GM19397 (cell line): ENCODE data around the gene CYP1B1.
"Not testable (repeated sequence)": the region's sequence is repeated elsewhere in the genome, so short reads cannot be mapped to it uniquely, and the experiment has no call there.

Source experiments
- ATAC-seq: cut with Tn5 transposase; IDR thresholded peaks from one replicate; pipeline ENCODE4 v1.9.1; 2021; ENCODE audit warnings: mild to moderate bottlenecking, moderate library complexity; ENCODE audit not compliant: unreplicated experiment

CYP1B1 gene

DNA sequence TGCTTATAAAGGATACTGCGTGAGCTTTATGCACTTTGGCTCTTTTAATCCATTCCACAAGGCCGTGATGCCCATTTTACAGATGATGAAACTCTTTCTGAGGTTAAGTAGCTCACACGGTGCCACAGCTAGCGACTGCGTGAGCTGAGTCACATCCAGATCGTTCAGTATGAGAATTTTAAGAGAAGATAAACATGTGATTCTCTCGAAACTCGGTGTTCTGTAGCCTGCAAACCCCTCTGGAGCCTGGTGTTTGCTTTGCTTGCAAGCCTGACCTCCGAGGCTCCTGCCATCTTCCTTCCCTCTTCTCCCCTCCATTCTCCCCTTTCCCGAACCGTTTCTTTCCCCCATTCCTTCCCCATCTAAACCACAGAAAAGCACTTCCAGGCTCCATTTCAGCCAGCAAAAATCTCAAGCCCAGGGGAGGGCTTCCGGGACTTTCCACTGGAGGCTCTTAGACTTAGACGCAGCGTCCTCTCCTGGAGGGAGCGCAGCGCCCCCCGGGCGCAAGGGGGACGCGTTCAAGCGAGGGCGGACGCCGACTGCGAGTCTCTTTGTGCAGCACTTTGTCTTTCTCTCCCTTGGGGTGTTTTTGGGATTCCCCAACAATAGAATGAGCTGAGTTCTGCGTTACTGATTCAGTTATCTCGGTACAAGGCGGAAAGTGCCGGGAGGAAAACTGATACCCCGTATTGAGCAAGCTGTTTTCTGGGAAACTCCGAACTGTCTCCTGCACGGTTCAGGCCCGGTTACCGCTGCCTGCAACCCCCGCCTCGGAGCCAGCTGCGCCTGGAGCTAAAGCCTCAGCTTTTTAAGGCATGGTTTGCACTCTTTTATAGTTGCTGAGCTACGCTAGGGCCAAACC is 38.0 kb downstream of the CYP1B1 start:
- ATAC-seq: peak; percentile 75

DNA sequence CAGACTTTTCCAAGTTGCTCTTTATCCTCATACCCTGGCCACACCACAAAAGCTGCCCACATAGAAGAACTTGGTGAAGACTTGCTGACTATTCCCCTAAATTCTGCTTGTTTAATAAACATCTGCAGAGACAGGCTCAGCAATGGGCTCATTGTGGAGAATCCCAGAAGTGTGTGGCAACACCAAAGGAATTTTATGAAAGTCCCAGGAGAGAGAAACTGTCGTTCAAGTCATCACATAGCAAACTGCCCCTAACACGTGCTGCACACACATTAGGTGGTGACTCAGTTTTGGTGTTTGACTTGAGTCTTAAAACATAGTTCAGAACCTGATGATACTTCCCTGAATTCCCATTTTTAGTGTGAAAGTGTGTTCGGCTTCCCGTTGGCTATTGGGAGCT is 38.6 kb downstream of the CYP1B1 start:
- no peak for ATAC-seq

DNA sequence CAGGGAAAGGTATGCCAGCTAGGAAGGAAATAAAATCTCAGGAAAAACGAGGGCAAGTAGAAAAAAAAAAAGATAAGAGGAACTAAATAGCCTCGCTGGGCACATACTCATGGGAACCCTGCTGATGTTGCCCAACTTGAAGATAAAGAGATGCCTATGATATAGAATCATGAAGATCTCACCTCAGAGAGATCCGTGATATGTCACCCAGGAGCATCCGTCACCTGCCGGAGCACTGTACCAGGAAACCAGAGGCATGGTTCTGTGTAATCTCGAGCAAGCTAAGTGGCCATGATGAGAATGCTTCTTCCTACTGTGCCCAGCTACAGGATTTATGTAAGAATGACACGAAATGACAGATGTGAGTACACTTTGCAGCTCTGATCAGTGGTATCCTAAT is 40.0 kb downstream of the CYP1B1 start:
- ATAC-seq: no peak

DNA sequence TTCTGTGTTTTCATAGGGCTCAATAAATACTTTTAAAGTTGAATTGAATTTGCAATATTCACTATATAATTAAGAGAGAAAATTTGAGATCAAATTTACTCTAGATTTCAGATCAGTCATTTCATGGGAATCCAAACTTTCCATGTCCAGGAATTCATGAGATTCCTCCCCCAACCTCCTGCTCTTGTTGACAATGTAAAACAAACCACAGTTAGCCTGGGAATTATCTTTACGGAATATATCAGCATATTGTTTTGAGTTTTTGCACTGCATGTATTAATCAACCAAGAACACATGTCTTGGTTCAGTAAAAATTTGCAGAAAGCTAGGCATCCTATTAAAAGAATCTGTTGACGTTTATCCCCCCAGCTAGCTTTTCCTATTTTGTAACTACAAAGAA is 42.3 kb downstream of the CYP1B1 start:
- no peak for ATAC-seq

DNA sequence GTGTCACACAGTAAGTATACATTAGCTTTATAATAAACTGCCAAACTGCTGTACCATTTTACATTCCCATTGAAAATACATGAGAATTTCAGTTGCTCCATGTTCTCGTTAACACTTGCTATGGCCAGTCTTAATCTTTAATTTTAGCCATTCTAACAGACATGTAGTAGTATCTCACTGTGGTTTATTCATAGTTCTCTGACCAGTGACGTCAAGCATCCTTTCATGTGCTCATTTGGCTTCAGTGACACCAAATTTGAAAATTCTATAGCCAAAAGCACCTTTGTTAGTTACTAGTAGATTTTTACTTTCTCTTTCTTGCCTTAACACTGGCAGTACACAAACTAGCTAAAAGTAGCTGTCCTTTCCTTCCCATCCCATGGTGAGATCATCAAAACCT is 43.0 kb downstream of the CYP1B1 start:
- ATAC-seq: no peak

DNA sequence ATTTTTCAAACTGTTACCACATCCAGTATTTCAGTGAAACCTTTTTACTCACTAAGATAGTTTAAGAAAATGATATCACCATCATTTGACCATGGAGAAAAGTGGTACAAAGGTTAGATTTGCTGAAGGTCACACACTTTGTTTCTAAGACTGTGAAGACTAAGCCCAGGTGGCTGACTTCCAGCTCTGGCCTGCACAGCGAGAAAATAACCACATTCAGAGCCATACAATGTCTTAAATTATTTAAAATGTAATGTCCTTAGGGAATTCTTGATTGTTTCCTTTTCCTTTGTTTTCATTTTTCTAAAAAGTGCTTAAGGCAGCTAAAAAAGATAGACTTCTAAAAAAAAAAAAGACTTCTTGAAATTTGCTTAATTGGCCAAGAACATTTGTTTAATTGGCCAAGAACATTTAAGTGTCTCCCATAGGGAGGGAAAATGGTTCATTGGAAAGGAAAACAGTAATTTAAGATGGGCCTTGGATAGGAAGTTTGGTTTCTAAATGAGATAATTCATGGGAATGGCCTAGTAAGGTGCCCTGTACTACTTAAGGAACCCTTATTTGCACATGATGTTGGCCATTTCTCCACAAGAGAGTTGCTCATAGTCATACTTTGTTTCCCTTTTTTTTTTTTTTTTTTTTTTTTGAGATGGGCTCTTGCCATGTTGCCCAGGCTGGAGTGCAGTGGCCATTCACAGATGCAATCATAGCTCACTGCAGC is 45.2 kb downstream of the CYP1B1 start:
- ATAC-seq: no peak

DNA sequence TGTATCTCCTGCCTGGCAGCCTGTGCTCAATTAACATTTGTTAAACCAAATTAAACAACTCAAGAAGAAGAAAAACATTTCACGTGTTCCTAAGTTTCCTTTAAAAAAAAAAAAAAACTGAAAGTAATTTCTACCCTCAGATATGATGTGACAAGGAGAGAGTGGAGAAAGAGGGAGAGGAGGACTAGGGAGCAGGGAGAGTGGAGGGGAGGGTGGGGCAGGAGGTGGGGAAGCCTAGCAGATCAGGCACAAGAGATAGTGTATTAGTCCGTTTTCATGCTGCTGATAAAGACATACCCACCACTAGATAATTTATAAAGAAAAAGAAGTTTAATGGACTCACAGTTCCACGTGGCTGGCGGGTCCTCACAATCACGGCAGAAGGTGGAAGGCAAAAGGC is 46.4 kb downstream of the CYP1B1 start:
- no peak for ATAC-seq

DNA sequence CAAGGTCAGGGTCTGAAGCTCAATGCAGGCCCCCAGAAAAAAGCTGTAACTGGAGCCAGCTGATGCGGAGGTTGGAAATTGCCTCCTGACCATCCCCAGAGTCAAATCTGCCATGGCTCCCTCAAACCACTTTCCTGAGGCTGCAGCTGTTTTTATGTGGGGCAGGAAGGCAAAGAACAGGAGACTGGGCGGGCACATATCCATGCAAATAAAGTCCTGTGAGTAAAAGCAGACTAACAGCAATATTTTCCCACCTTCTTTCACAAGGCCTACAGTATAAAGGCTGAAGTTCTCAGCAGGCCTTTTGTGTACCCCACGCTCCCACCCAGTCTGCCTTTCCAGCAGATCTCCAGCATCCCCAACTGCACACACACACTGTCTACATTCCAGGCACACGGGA is 47.1 kb downstream of the CYP1B1 start:
- no peak for ATAC-seq

DNA sequence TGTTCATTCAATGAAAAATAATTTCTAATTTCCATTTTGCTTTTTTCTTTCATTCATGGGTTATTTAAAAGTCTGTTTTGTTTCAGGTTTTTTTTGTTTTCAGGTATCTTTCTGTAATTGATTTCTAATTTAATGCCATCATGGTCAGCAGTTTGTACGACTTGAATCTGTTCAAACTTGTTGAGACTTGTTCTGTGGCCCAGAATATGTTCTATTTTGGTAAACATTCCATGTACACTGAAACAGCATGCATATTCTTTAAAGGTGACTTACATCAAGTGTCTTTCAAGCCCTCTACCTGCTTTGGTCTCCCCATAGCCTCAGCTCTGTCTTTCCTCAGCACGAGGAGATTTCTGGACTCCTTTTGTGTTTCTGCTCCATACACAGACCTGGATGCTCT is 49.1 kb downstream of the CYP1B1 start:
- no peak for ATAC-seq

DNA sequence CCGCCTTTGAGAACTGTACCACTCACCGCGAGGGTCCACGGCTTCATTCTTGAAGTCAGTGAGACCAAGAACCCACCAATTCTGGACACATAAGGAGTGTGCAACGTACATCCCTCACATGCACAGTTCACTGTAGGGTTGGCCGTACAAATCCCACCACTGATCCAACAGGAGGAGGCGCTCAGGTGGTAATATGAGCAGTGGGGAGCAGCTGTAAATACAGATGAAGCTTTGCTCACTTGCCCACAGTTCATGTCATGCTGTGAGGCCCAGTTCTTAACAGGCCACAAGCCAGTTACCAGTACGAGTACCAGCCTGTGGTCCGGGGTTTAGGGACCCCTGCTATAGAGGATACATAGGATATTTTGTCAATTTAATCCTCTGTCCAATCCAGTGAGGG is 54.4 kb downstream of the CYP1B1 start:
- ATAC-seq: no peak

DNA sequence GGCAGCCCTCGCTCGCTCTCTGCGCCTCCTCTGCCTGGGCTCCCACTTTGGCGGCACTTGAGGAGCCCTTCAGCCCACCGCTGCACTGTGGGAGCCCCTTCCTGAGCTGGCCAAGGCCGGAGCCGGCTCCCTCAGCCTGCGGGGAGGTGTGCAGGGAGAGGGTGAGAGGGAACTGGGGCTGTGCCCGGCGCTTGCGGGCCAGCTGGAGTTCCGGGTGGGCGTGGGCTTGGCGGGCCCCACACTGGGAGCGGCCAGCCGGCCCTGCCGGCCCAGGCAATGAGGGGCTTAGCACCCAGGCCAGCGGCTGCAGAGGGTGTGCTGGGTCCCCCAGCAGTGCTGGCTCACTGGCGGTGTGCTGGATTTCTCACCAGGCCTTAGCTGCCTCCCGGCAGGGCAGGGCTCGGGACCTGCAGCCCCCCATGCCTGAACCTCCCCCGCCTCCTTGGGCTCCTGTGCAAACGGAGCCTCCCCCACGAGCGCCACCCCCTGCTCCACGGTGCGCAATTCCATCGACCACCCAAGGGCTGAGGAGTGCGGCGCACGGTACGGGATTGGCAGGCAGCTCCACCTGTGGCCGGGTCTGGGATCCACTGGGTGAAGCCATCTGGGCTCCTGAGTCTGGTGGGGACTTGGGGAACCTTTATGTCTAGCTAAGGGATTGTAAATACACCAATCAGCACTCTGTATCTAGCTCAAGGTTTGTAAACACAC is 55.4 kb downstream of the CYP1B1 start:
- not testable (repeated sequence) for ATAC-seq

DNA sequence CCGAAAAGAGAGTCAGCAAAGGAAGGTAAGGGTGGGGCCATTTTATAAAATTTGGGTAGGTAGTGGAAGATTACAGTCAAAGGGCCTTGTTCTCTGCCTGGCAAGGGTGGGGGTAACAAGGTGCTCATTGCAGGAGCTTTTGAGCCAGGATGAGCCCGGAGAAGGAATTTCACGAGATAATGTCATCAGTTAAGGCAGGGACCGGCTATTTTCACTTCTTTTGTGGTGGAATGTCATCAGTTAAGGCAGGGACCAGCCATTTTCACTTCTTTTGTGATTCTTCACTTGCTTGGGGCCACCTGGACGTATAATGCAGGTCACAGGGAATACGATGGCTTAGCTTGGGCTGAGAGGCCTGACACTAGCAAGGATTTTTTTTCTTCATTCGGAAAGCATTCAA is 58.1 kb downstream of the CYP1B1 start:
- ATAC-seq: no peak
